8988T (cell line): ENCODE data around the gene CHD9NB.

Experiments used
- DNase-seq: peaks from one replicate; pipeline ENCODE4 v3.0.0; 2011

The CHD9NB gene

GRCh38 chr16:53052519-53053501 lies at the start of gene CHD9NB:
Gene CHD9NB, minus strand, starts transcription at chr16:53052897. Its CDS starts 8,739 bp downstream, at chr16:53044158.
- no peak for DNase-seq

- no peak for DNase-seq
Observed at GRCh38 chr16:53100889-53101288, 48.2 kb upstream of the CHD9NB start.

- no peak for DNase-seq
Observed at GRCh38 chr16:53100131-53100748, 47.5 kb upstream of the CHD9NB start.

GRCh38 chr16:53099318-53100130 lies 46.8 kb upstream of the CHD9NB start:
- DNase-seq: peak; percentile 60

GRCh38 chr16:53098526-53099317 lies 46.0 kb upstream of the CHD9NB start:
- DNase-seq: no peak

GRCh38 chr16:53097190-53097589 lies 44.5 kb upstream of the CHD9NB start:
- DNase-seq: no peak

- DNase-seq: peak; percentile 70
Observed at GRCh38 chr16:53094013-53094630, 41.4 kb upstream of the CHD9NB start.

GRCh38 chr16:53093162-53093744 lies 40.6 kb upstream of the CHD9NB start:
- DNase-seq: no peak

GRCh38 chr16:53092284-53092683 lies 39.6 kb upstream of the CHD9NB start:
- DNase-seq: no peak

GRCh38 chr16:53091466-53092211 lies 38.9 kb upstream of the CHD9NB start:
- DNase-seq: no peak

GRCh38 chr16:53090591-53091411 lies 38.1 kb upstream of the CHD9NB start:
- DNase-seq: no peak

GRCh38 chr16:53090286-53090590 lies 37.5 kb upstream of the CHD9NB start:
- no peak for DNase-seq

- no peak for DNase-seq
Observed at GRCh38 chr16:53089434-53090285, 37.0 kb upstream of the CHD9NB start.

GRCh38 chr16:53087101-53087500 lies 34.4 kb upstream of the CHD9NB start:
- no peak for DNase-seq

GRCh38 chr16:53085931-53086421 lies 33.3 kb upstream of the CHD9NB start:
- DNase-seq: no peak

- no peak for DNase-seq
Observed at GRCh38 chr16:53085369-53085843, 32.7 kb upstream of the CHD9NB start.

- no peak for DNase-seq
Observed at GRCh38 chr16:53084746-53085334, 32.1 kb upstream of the CHD9NB start.

GRCh38 chr16:53084141-53084541 lies 31.4 kb upstream of the CHD9NB start:
- no peak for DNase-seq
